ENCODE results near the gene BLTP3B.
"Not testable (repeated sequence)": the region's sequence is repeated elsewhere in the genome, so short reads cannot be mapped to it uniquely, and the experiment has no call there.

The BLTP3B gene

GRCh38 chr12:100176493-100176892, 33.8 kb upstream of the BLTP3B start:
- not testable (repeated sequence) for H3K27ac ChIP-seq (ENCODE audit: low read depth in 2 of 2, low read length in 2 of 2)

GRCh38 chr12:100174495-100174894, 31.8 kb upstream of the BLTP3B start:
- Histone ChIP-seq H3K9ac (ENCODE audit: low read depth in 1 of 2, low read length in 2 of 2) (no peak overlapping the region), H3K27me3 (ENCODE audit: control insufficient read depth in 2 of 2, insufficient read depth in 2 of 2, low read length in 2 of 2) (no peaks in the 10 kb centered on the region), H3K36me3 (ENCODE audit: control insufficient read depth in 2 of 2, insufficient read depth in 2 of 2, low read length in 2 of 2) (peaks cover 11% of the 10 kb centered on the region in 2 donors), H3K27ac (ENCODE audit: low read depth in 2 of 2, low read length in 2 of 2) (no peak overlapping the region), H3K4me3 (ENCODE audit: low read length in 2 of 2) (no peak overlapping the region), H3K9me3 (ENCODE audit: control insufficient read depth in 2 of 2, low read length in 2 of 2) (no peaks in the 10 kb centered on the region), H3K4me1 (ENCODE audit: control insufficient read depth in 2 of 2, insufficient read depth in 2 of 2, low read length in 2 of 2) (no peaks in the 10 kb centered on the region)

More at GRCh38 chr12:100176493-100176892, 33.8 kb upstream of the BLTP3B start:
- not testable (repeated sequence) for H3K4me3 ChIP-seq (ENCODE audit: low read length in 2 of 2); H3K27me3 ChIP-seq (ENCODE audit: control insufficient read depth in 2 of 2, insufficient read depth in 2 of 2, low read length in 2 of 2); H3K9ac ChIP-seq (ENCODE audit: low read depth in 1 of 2, low read length in 2 of 2); H3K9me3 ChIP-seq (ENCODE audit: control insufficient read depth in 2 of 2, low read length in 2 of 2); H3K4me1 ChIP-seq (ENCODE audit: control insufficient read depth in 2 of 2, insufficient read depth in 2 of 2, low read length in 2 of 2)
- peaks cover 11 to 14% of the 10 kb centered on the region in 2 donors for H3K36me3 ChIP-seq (ENCODE audit: control insufficient read depth in 2 of 2, insufficient read depth in 2 of 2, low read length in 2 of 2)

- Histone ChIP-seq H3K27me3 (ENCODE audit: control insufficient read depth in 2 of 2, insufficient read depth in 2 of 2, low read length in 2 of 2) (no peaks in the 10 kb centered on the region), H3K27ac (ENCODE audit: low read depth in 2 of 2, low read length in 2 of 2) (no peak overlapping the region), H3K4me3 (ENCODE audit: low read length in 2 of 2) (no peak overlapping the region), H3K4me1 (ENCODE audit: control insufficient read depth in 2 of 2, insufficient read depth in 2 of 2, low read length in 2 of 2) (no peaks in the 10 kb centered on the region), H3K9ac (ENCODE audit: low read depth in 1 of 2, low read length in 2 of 2) (no peak overlapping the region), H3K9me3 (ENCODE audit: control insufficient read depth in 2 of 2, low read length in 2 of 2) (no peaks in the 10 kb centered on the region), H3K36me3 (ENCODE audit: control insufficient read depth in 2 of 2, insufficient read depth in 2 of 2, low read length in 2 of 2) (peaks cover 6 to 7% of the 10 kb centered on the region in 2 donors)
Observed at GRCh38 chr12:100173111-100173510, 30.4 kb upstream of the BLTP3B start.

- Histone ChIP-seq H3K9me3 (ENCODE audit: control insufficient read depth in 2 of 2, low read length in 2 of 2) (no peaks in the 10 kb centered on the region), H3K9ac (ENCODE audit: low read depth in 1 of 2, low read length in 2 of 2) (no peak overlapping the region), H3K36me3 (ENCODE audit: control insufficient read depth in 2 of 2, insufficient read depth in 2 of 2, low read length in 2 of 2) (peaks cover 6 to 7% of the 10 kb centered on the region in 2 donors), H3K4me1 (ENCODE audit: control insufficient read depth in 2 of 2, insufficient read depth in 2 of 2, low read length in 2 of 2) (no peaks in the 10 kb centered on the region), H3K27ac (ENCODE audit: low read depth in 2 of 2, low read length in 2 of 2) (no peak overlapping the region), H3K4me3 (ENCODE audit: low read length in 2 of 2) (no peak overlapping the region), H3K27me3 (ENCODE audit: control insufficient read depth in 2 of 2, insufficient read depth in 2 of 2, low read length in 2 of 2) (no peaks in the 10 kb centered on the region)
Observed at GRCh38 chr12:100171248-100171647, 28.6 kb upstream of the BLTP3B start.

GRCh38 chr12:100170313-100170858, 27.7 kb upstream of the BLTP3B start:
- Histone ChIP-seq H3K9me3 (ENCODE audit: control insufficient read depth in 2 of 2, low read length in 2 of 2) (no peaks in the 10 kb centered on the region), H3K27me3 (ENCODE audit: control insufficient read depth in 2 of 2, insufficient read depth in 2 of 2, low read length in 2 of 2) (no peaks in the 10 kb centered on the region), H3K4me3 (ENCODE audit: low read length in 2 of 2) (no peak overlapping the region), H3K4me1 (ENCODE audit: control insufficient read depth in 2 of 2, insufficient read depth in 2 of 2, low read length in 2 of 2) (no peaks in the 10 kb centered on the region), H3K27ac (ENCODE audit: low read depth in 2 of 2, low read length in 2 of 2) (no peak overlapping the region), H3K9ac (ENCODE audit: low read depth in 1 of 2, low read length in 2 of 2) (no peak overlapping the region), H3K36me3 (ENCODE audit: control insufficient read depth in 2 of 2, insufficient read depth in 2 of 2, low read length in 2 of 2) (peaks cover 6 to 7% of the 10 kb centered on the region in 2 donors)

GRCh38 chr12:100169345-100169744, 26.7 kb upstream of the BLTP3B start:
- Histone ChIP-seq H3K4me1 (ENCODE audit: control insufficient read depth in 2 of 2, insufficient read depth in 2 of 2, low read length in 2 of 2) (peaks cover 3% of the 10 kb centered on the region in 2 donors), H3K27me3 (ENCODE audit: control insufficient read depth in 2 of 2, insufficient read depth in 2 of 2, low read length in 2 of 2) (no peaks in the 10 kb centered on the region), H3K9me3 (ENCODE audit: control insufficient read depth in 2 of 2, low read length in 2 of 2) (no peaks in the 10 kb centered on the region), H3K36me3 (ENCODE audit: control insufficient read depth in 2 of 2, insufficient read depth in 2 of 2, low read length in 2 of 2) (peaks cover 6 to 7% of the 10 kb centered on the region in 2 donors), H3K27ac (ENCODE audit: low read depth in 2 of 2, low read length in 2 of 2) (no peak overlapping the region), H3K4me3 (ENCODE audit: low read length in 2 of 2) (no peak overlapping the region), H3K9ac (ENCODE audit: low read depth in 1 of 2, low read length in 2 of 2) (no peak overlapping the region)

- H3K9me3 ChIP-seq (ENCODE audit: control insufficient read depth in 2 of 2, low read length in 2 of 2), result no peaks in the 10 kb centered on the region
- no peak overlapping the region for H3K9ac ChIP-seq (ENCODE audit: low read depth in 1 of 2, low read length in 2 of 2)
- H3K27me3 ChIP-seq (ENCODE audit: control insufficient read depth in 2 of 2, insufficient read depth in 2 of 2, low read length in 2 of 2), result no peaks in the 10 kb centered on the region
- H3K4me3 ChIP-seq (ENCODE audit: low read length in 2 of 2), result no peak overlapping the region
- peaks cover 6 to 7% of the 10 kb centered on the region in 2 donors for H3K36me3 ChIP-seq (ENCODE audit: control insufficient read depth in 2 of 2, insufficient read depth in 2 of 2, low read length in 2 of 2)
- peaks cover 6 to 11% of the 10 kb centered on the region in 2 donors for H3K4me1 ChIP-seq (ENCODE audit: control insufficient read depth in 2 of 2, insufficient read depth in 2 of 2, low read length in 2 of 2)
- H3K27ac ChIP-seq (ENCODE audit: low read depth in 2 of 2, low read length in 2 of 2), result no peak overlapping the region
Observed at GRCh38 chr12:100168562-100168961, 25.9 kb upstream of the BLTP3B start.

- H3K36me3 ChIP-seq (ENCODE audit: control insufficient read depth in 2 of 2, insufficient read depth in 2 of 2, low read length in 2 of 2), result no peaks in the 10 kb centered on the region
- H3K9me3 ChIP-seq (ENCODE audit: control insufficient read depth in 2 of 2, low read length in 2 of 2), result no peaks in the 10 kb centered on the region
- peaks cover 6 to 15% of the 10 kb centered on the region in 2 donors for H3K4me1 ChIP-seq (ENCODE audit: control insufficient read depth in 2 of 2, insufficient read depth in 2 of 2, low read length in 2 of 2)
- H3K4me3 ChIP-seq (ENCODE audit: low read length in 2 of 2), result no peak overlapping the region
- H3K27me3 ChIP-seq (ENCODE audit: control insufficient read depth in 2 of 2, insufficient read depth in 2 of 2, low read length in 2 of 2), result no peaks in the 10 kb centered on the region
- H3K9ac ChIP-seq (ENCODE audit: low read depth in 1 of 2, low read length in 2 of 2), result no peak overlapping the region
- H3K27ac ChIP-seq (ENCODE audit: low read depth in 2 of 2, low read length in 2 of 2), result no peak overlapping the region
Observed at GRCh38 chr12:100166232-100166631, 23.6 kb upstream of the BLTP3B start.

GRCh38 chr12:100165356-100165755, 22.7 kb upstream of the BLTP3B start:
- H3K4me3 ChIP-seq (ENCODE audit: low read length in 2 of 2), result no peak overlapping the region
- H3K36me3 ChIP-seq (ENCODE audit: control insufficient read depth in 2 of 2, insufficient read depth in 2 of 2, low read length in 2 of 2), result no peaks in the 10 kb centered on the region
- H3K27me3 ChIP-seq (ENCODE audit: control insufficient read depth in 2 of 2, insufficient read depth in 2 of 2, low read length in 2 of 2), result no peaks in the 10 kb centered on the region
- H3K27ac ChIP-seq (ENCODE audit: low read depth in 2 of 2, low read length in 2 of 2), result no peak overlapping the region
- no peaks in the 10 kb centered on the region for H3K9me3 ChIP-seq (ENCODE audit: control insufficient read depth in 2 of 2, low read length in 2 of 2)
- peaks cover 6 to 15% of the 10 kb centered on the region in 2 donors for H3K4me1 ChIP-seq (ENCODE audit: control insufficient read depth in 2 of 2, insufficient read depth in 2 of 2, low read length in 2 of 2)
- no peak overlapping the region for H3K9ac ChIP-seq (ENCODE audit: low read depth in 1 of 2, low read length in 2 of 2)

GRCh38 chr12:100164153-100164704, 21.6 kb upstream of the BLTP3B start:
- Histone ChIP-seq H3K27me3 (ENCODE audit: control insufficient read depth in 2 of 2, insufficient read depth in 2 of 2, low read length in 2 of 2) (no peaks in the 10 kb centered on the region), H3K9ac (ENCODE audit: low read depth in 1 of 2, low read length in 2 of 2) (peak overlapping the region; percentile 47 to 60), H3K36me3 (ENCODE audit: control insufficient read depth in 2 of 2, insufficient read depth in 2 of 2, low read length in 2 of 2) (no peaks in the 10 kb centered on the region), H3K27ac (ENCODE audit: low read depth in 2 of 2, low read length in 2 of 2) (peak overlapping the region; percentile 79 to 83), H3K9me3 (ENCODE audit: control insufficient read depth in 2 of 2, low read length in 2 of 2) (no peaks in the 10 kb centered on the region), H3K4me1 (ENCODE audit: control insufficient read depth in 2 of 2, insufficient read depth in 2 of 2, low read length in 2 of 2) (peaks cover 6 to 15% of the 10 kb centered on the region in 2 donors), H3K4me3 (ENCODE audit: low read length in 2 of 2) (peak overlapping the region; percentile 60 to 67)
